Measurements from ENCODE around the gene MAS1. TPM values are rescaled to one million over a fixed set of nuclear protein-coding genes. Genes with fewer than 3 reads are reported as not detected.

Gene MAS1
- polyA plus RNA-seq, 2 of the 4 experiments (the other 2 are of a cell fraction): not detected

DNA sequence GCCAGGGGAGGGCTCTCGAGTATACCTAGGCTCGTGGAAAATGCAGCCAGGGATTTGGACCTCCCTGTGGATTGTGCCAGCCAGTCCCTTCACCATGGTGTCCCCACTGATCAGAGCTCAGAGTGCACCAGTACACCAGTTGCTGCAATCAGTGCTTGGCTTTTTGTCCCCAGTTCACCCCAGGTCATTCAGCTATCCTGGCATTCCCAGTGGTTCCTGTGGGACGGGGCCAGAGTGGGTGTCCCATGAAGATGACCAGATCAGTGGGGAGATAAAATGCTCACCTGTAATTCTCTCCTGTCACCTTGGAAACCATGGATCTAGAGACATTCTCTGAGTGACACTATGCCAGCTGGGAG is 23.8 kb downstream of the MAS1 start:
- ATAC-seq: no peak

DNA sequence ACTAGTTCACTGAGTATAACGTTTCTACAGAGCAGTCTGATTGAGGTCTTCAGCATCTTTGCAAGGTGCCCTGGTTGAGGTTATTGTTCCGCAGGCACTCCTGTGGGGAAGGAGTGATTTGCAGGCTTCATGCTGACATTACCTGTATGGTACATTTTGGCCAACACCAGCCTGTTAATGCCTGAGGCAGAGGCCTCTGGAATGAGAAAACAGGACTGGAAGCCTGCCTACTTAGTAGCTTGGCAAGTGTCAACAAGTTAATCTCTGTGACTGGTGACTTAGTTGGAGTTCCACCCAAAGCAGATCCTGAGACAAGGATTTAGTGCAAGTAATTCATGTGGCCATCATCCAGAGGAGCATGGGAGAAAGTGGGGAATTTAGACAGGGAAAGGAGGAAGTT is 24.6 kb downstream of the MAS1 start:
- WGBS (ENCODE audit: missing lambda C conversion rate): 54% methylated on average over 2 of the region's 2 CpGs
- H3K4me3 ChIP-seq: no peak overlapping the region
- no peaks in the 10 kb centered on the region for H3K4me1 ChIP-seq
- FAIRE-seq: no peak
- TF ChIP-seq HDAC2 (IDR thresholded peaks at IDR 0.05) (no peak), POLR2A (IDR thresholded peaks at IDR 0.05; ENCODE audit: low read length) (no peak), RAD21 (conservative IDR thresholded peaks at IDR 0.05 in 1 of 2, IDR thresholded peaks at IDR 0.05 in 1 of 2) (no peak)
- CTCF ChIA-PET: no interaction called here
- no peak for DNase-seq (ENCODE audit: low read depth in 1 of 2, low spot score in 1 of 2)
- ATAC-seq: no peak
- H3K9me3 ChIP-seq: no peaks in the 10 kb centered on the region
- no peak overlapping the region for H3K4me2 ChIP-seq
- POLR2A ChIA-PET: no interaction called here
- no peak overlapping the region for H3K27ac ChIP-seq

More for the DNA sequence above, 23.8 kb downstream of the MAS1 start:
- ChIA-PET CTCF (interaction anchor here (1.7 kb wide), 1 partner anchor 11 kb away, joined by 4 read pairs; no protein-coding TSS in a partner anchor), POLR2A (no interaction called here)
- WGBS (ENCODE audit: missing lambda C conversion rate): 8% methylated on average over 3 of the region's 3 CpGs
- Histone ChIP-seq H3K4me3 (no peak overlapping the region), H3K4me1 (no peaks in the 10 kb centered on the region), H3K4me2 (no peak overlapping the region), H3K27ac (no peak overlapping the region), H3K9me3 (no peaks in the 10 kb centered on the region)
- TF ChIP-seq NFE2L2 (conservative IDR thresholded peaks at IDR 0.05; ENCODE audit: low read length): no peak
- FAIRE-seq (no peak), DNase-seq (ENCODE audit: low read depth in 1 of 2, low spot score in 1 of 2) (no peak)

DNA sequence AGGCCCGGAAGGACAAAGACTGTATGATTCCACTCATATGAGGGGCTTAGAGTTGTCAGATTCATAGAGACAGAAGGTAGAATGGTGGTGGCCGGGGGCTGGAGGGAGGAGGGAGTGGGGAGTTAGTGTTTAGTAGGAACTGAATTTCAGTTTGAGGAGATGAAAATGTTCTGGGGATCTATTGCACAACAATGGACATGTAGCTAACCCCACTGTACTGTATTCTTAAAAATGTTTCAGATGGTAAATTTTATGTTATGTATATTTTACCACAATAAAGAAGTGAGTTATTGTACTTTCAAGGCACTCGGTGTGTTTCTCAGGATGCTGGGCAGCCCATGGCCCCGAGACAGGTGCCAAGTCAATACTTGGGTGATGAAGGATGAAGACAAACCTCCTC is 25.4 kb downstream of the MAS1 start:
- Histone ChIP-seq H3K4me1 (no peaks in the 10 kb centered on the region), H3K27ac (no peak overlapping the region), H3K9me3 (no peaks in the 10 kb centered on the region), H3K4me2 (no peak overlapping the region), H3K4me3 (no peak overlapping the region)
- POLR2A ChIA-PET: no interaction called here
- CTCF ChIA-PET: no interaction called here
- FAIRE-seq (no peak), ATAC-seq (no peak), DNase-seq (ENCODE audit: low read depth in 1 of 2, low spot score in 1 of 2) (no peak)
- WGBS (ENCODE audit: missing lambda C conversion rate): 50% methylated on average over 4 of the region's 4 CpGs
- TF ChIP-seq, protein P1, sequence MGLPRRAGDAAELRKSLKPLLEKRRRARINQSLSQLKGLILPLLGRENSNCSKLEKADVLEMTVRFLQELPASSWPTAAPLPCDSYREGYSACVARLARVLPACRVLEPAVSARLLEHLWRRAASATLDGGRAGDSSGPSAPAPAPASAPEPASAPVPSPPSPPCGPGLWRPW (IDR thresholded peaks at IDR 0.05): no peak
- TF ChIP-seq NPAS2 (CRISPR knock-in tag; IDR thresholded peaks at IDR 0.05; ENCODE audit: borderline replicate concordance) (no peak), FOSB (CRISPR knock-in tag; IDR thresholded peaks at IDR 0.05) (no peak), HOXB13 (CRISPR knock-in tag; IDR thresholded peaks at IDR 0.05; ENCODE audit: low read depth) (no peak), RNF2 (IDR thresholded peaks at IDR 0.05; ENCODE audit: borderline replicate concordance, low read depth) (no peak), HOXB5 (CRISPR knock-in tag; IDR thresholded peaks at IDR 0.05) (no peak), HOXA7 (CRISPR knock-in tag; IDR thresholded peaks at IDR 0.05) (no peak), ZNF302 (CRISPR knock-in tag; IDR thresholded peaks at IDR 0.05) (no peak), ZFP36 (IDR thresholded peaks at IDR 0.05; ENCODE audit: borderline replicate concordance, partially characterized antibody) (no peak), ZSCAN20 (CRISPR knock-in tag; IDR thresholded peaks at IDR 0.05) (no peak), SREBF2 (IDR thresholded peaks at IDR 0.05) (no peak), RFX5 (IDR thresholded peaks at IDR 0.05) (no peak), MAFK (IDR thresholded peaks at IDR 0.05; ENCODE audit: partially characterized antibody) (no peak), ZC3H11A (IDR thresholded peaks at IDR 0.05) (no peak), MYC (IDR thresholded peaks at IDR 0.05; ENCODE audit: borderline replicate concordance, low read length) (no peak), RCOR1 (IDR thresholded peaks at IDR 0.05; ENCODE audit: low read depth, low read length) (no peak)
- TF ChIP-seq, protein P2, sequence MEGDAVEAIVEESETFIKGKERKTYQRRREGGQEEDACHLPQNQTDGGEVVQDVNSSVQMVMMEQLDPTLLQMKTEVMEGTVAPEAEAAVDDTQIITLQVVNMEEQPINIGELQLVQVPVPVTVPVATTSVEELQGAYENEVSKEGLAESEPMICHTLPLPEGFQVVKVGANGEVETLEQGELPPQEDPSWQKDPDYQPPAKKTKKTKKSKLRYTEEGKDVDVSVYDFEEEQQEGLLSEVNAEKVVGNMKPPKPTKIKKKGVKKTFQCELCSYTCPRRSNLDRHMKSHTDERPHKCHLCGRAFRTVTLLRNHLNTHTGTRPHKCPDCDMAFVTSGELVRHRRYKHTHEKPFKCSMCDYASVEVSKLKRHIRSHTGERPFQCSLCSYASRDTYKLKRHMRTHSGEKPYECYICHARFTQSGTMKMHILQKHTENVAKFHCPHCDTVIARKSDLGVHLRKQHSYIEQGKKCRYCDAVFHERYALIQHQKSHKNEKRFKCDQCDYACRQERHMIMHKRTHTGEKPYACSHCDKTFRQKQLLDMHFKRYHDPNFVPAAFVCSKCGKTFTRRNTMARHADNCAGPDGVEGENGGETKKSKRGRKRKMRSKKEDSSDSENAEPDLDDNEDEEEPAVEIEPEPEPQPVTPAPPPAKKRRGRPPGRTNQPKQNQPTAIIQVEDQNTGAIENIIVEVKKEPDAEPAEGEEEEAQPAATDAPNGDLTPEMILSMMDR (IDR thresholded peaks at IDR 0.05): no peak

DNA sequence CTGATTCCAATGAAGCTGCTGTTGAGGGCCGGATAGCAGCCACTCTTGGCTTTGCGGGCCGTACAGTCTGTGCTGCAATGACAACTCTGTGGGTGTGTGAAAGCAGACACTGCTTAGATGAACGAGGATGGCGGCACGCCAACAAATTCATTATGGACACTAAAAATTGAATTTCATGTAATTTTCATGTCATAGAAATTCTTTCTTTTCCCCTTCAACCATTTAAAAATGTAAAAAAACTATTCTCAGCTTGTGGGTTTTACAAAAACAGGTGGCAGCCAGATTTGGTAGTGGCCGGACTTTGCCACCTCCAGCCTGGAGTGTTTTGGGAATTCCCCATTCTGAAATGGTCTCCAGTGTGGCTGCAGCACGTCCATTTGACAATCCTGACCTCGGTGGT is 26.0 kb downstream of the MAS1 start:
- ChIA-PET POLR2A (no interaction called here), CTCF (no interaction called here)
- Histone ChIP-seq H3K27ac (no peak overlapping the region), H3K9me3 (no peaks in the 10 kb centered on the region), H3K4me3 (no peak overlapping the region), H3K4me1 (no peaks in the 10 kb centered on the region), H3K4me2 (no peak overlapping the region)
- no peak for FAIRE-seq
- no peak for DNase-seq (ENCODE audit: low read depth in 1 of 2, low spot score in 1 of 2)
- 49% methylated on average over 9 of the region's 9 CpGs for WGBS (ENCODE audit: missing lambda C conversion rate)
- ATAC-seq: no peak
- TF ChIP-seq, protein P1 (IDR thresholded peaks at IDR 0.05): no peak
- TF ChIP-seq CHD4 (IDR thresholded peaks at IDR 0.05; ENCODE audit: borderline replicate concordance) (no peak), NR3C1 (IDR thresholded peaks at IDR 0.05) (no peak), RNF2 (IDR thresholded peaks at IDR 0.05; ENCODE audit: borderline replicate concordance, low read depth) (no peak), MAZ (IDR thresholded peaks at IDR 0.05; ENCODE audit: borderline replicate concordance, low read depth, low read length) (no peak), GATA3 (IDR thresholded peaks at IDR 0.05; ENCODE audit: borderline replicate concordance) (no peak), KDM1A (IDR thresholded peaks at IDR 0.05; ENCODE audit: low read depth) (no peak), ESRRA (IDR thresholded peaks at IDR 0.05; ENCODE audit: borderline replicate concordance, low read length) (no peak), JUNB (IDR thresholded peaks at IDR 0.05) (no peak), NFE2L2 (conservative IDR thresholded peaks at IDR 0.05; ENCODE audit: low read length) (no peak), POLR2AphosphoS2 (conservative IDR thresholded peaks at IDR 0.05; ENCODE audit: low read length) (no peak), HOXB13 (CRISPR knock-in tag; IDR thresholded peaks at IDR 0.05; ENCODE audit: low read depth) (no peak), POLR2A (IDR thresholded peaks at IDR 0.05; ENCODE audit: low read length) (no peak)
- TF ChIP-seq, protein P2 (IDR thresholded peaks at IDR 0.05): no peak
